HEK293 (cell line): ENCODE results near the gene JPH2.

Source experiments
- CTCF ChIA-PET: fragments of 350-600 bp; formaldehyde crosslinking; extraction: SDS; loops from one replicate; lab custom pipeline; 2021; ENCODE audit warnings: antibody characterized with exemption; lab: Yijun Ruan, JAX
- POLR2A ChIA-PET: fragments of 300-600 bp; formaldehyde crosslinking; extraction: SDS; loops from one replicate; lab custom pipeline; 2020; ENCODE audit warnings: antibody characterized with exemption, inconsistent platforms; lab: Yijun Ruan, JAX
- H3K27ac ChIP-seq: fragments of 200-500 bp; sonication (Bioruptor generic); 2 replicates; pipeline ENCODE4 v1.5.1; 2014; ENCODE audit warnings: low read depth, low read length, control low read depth, inconsistent platforms; ENCODE audit errors: extremely low read depth
- H3K36me3 ChIP-seq, 2 experiments: fragments of 200-500 bp in 1 of 2; sonication (Bioruptor generic) in 1 of 2; 1 replicate in 1 of 2; 2 replicates in 1 of 2; pipeline ENCODE4 v1.5.1; 2014 to 2017; ENCODE audit warnings: inconsistent platforms in 2 of 2, low read length in 2 of 2; ENCODE audit not compliant: control insufficient read depth in 2 of 2, insufficient read depth in 1 of 2
- H3K4me1 ChIP-seq: fragments of 200-500 bp; sonication (Bioruptor generic); 2 replicates; pipeline ENCODE4 v1.5.1; 2014; ENCODE audit warnings: mild to moderate bottlenecking, low read length, inconsistent platforms; ENCODE audit not compliant: control insufficient read depth, insufficient read depth
- H3K4me3 ChIP-seq: 2 replicates; pipeline ENCODE4 v1.5.1; 2011; ENCODE audit warnings: low read depth, mild to moderate bottlenecking, control low read depth, low read length, moderate library complexity
- H3K9me3 ChIP-seq: fragments of 200-500 bp; sonication (Bioruptor generic); 2 replicates; pipeline ENCODE4 v1.5.1; 2014; ENCODE audit warnings: low read depth, low read length, inconsistent platforms; ENCODE audit not compliant: control insufficient read depth, insufficient read depth
- REPIN1 ChIP-seq: fragments of 450-650 bp; formaldehyde crosslinking; IDR thresholded peaks from 2 replicates; pipeline ENCODE4 v1.5.1; 2017; ENCODE audit warnings: missing biosample characterization, missing genetic modification characterization, low read depth
- SCRT2 ChIP-seq: fragments of 450-650 bp; formaldehyde crosslinking; IDR thresholded peaks from 2 replicates; pipeline ENCODE4 v1.5.1; 2016; ENCODE audit warnings: missing biosample characterization, missing genetic modification characterization
- WT1 ChIP-seq: fragments of 450-650 bp; formaldehyde crosslinking; IDR thresholded peaks from 2 replicates; pipeline ENCODE4 v1.5.1; 2016; ENCODE audit warnings: missing biosample characterization, missing genetic modification characterization
- ZBTB17 ChIP-seq: fragments of 450-650 bp; formaldehyde crosslinking; IDR thresholded peaks from 2 replicates; pipeline ENCODE4 v1.5.1; 2016; ENCODE audit warnings: missing biosample characterization, missing genetic modification characterization
- ZFP37 ChIP-seq: fragments of 450-650 bp; formaldehyde crosslinking; IDR thresholded peaks from 2 replicates; pipeline ENCODE4 v1.5.1; 2016; ENCODE audit warnings: missing biosample characterization, missing genetic modification characterization
- ZNF266 ChIP-seq: fragments of 450-650 bp; formaldehyde crosslinking; IDR thresholded peaks from 2 replicates; pipeline ENCODE4 v1.5.1; 2016; ENCODE audit warnings: missing biosample characterization, missing genetic modification characterization, low read depth
- ZNF341 ChIP-seq: fragments of 450-650 bp; formaldehyde crosslinking; IDR thresholded peaks from 2 replicates; pipeline ENCODE4; 2016; ENCODE audit warnings: low read depth, missing biosample characterization, missing genetic modification characterization
- ZNF600 ChIP-seq: fragments of 450-650 bp; formaldehyde crosslinking; IDR thresholded peaks from 2 replicates; pipeline ENCODE4 v1.5.1; 2016; ENCODE audit warnings: missing biosample characterization, missing genetic modification characterization
- TF ChIP-seq, protein P1 (sequence below): fragments of 450-650 bp; formaldehyde crosslinking; IDR thresholded peaks from 2 replicates; pipeline ENCODE4 v1.5.1; 2016; ENCODE audit warnings: missing biosample characterization, missing genetic modification characterization, low read depth
- TF ChIP-seq, protein P2 (sequence below): fragments of 450-650 bp; formaldehyde crosslinking; IDR thresholded peaks from 2 replicates; pipeline ENCODE4 v1.5.1; 2016; ENCODE audit warnings: missing biosample characterization, missing genetic modification characterization
- TF ChIP-seq, protein P3 (sequence below): fragments of 450-650 bp; IDR thresholded peaks from 2 replicates; pipeline ENCODE4 v1.5.1; 2018; ENCODE audit warnings: missing biosample characterization, mild to moderate bottlenecking, missing genetic modification characterization
- TF ChIP-seq, protein P4 (sequence below): fragments of 450-650 bp; formaldehyde crosslinking; IDR thresholded peaks from 2 replicates; pipeline ENCODE4 v1.5.1; 2016; ENCODE audit warnings: missing biosample characterization, missing genetic modification characterization
- TF ChIP-seq, protein P5 (sequence below): fragments of 450-650 bp; formaldehyde crosslinking; IDR thresholded peaks from 2 replicates; pipeline ENCODE4 v1.5.1; 2016; ENCODE audit warnings: missing biosample characterization, missing genetic modification characterization

The JPH2 gene

DNA sequence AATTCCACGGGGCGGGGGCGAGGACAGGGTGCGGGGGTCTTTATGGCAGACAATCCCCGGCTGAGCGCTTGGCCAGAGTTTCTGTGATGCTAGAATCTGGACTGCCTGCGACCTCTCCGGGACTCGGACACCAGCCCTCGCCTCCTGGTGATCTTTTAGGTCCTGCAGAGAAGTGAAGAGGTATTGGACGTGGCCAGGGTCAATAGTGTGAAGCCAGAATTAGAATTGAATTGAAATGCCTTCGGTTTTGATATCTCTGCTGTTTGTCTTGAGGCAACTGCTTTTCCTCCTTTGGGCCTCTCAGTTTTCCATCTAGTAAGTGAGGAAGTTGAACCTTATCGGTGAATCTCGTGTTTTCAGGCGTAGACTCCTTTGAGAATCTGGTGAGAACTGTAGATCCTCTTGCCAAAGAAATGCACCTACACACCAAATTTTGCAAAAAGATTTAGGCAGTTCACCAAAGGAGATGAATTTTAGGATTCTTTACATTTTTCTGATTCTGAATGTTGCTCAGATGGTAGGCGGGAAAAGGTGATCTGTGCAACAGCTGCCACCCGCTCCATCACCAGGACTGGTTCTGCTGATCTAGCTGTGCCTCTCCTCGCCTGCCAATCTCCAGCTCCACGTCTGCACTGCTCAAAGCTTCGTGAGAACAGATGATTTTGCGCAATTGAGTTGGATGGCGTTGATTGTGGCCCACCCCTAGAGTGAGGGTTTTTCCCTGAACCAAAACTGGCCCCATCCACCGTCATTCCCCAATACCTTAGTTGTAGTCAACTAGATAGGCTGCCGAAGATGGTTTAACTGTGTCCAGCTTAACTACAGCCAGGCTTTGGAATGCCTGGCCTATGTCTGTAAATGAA lies 24.4 kb upstream of the JPH2 start:
- ChIA-PET CTCF (interaction anchor here (0.8 to 8.4 kb wide), 3 partner anchors 100 to 399 kb away, joined by 3 to 187 read pairs (median 168); partner anchors contain the start of gene FITM2), POLR2A (interaction anchor here (1.1 kb wide), 1 partner anchor 45 kb away, joined by 3 read pairs; no protein-coding TSS in a partner anchor)
- no peaks in the 10 kb centered on the region for H3K9me3 ChIP-seq
- H3K36me3 ChIP-seq: peaks cover 1 to 2% of the 10 kb centered on the region in 2 experiments; a peak in 2 of 3 replicates
- TF ChIP-seq, protein P1, sequence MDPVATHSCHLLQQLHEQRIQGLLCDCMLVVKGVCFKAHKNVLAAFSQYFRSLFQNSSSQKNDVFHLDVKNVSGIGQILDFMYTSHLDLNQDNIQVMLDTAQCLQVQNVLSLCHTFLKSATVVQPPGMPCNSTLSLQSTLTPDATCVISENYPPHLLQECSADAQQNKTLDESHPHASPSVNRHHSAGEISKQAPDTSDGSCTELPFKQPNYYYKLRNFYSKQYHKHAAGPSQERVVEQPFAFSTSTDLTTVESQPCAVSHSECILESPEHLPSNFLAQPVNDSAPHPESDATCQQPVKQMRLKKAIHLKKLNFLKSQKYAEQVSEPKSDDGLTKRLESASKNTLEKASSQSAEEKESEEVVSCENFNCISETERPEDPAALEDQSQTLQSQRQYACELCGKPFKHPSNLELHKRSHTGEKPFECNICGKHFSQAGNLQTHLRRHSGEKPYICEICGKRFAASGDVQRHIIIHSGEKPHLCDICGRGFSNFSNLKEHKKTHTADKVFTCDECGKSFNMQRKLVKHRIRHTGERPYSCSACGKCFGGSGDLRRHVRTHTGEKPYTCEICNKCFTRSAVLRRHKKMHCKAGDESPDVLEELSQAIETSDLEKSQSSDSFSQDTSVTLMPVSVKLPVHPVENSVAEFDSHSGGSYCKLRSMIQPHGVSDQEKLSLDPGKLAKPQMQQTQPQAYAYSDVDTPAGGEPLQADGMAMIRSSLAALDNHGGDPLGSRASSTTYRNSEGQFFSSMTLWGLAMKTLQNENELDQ: no peak
- TF ChIP-seq ZNF266 (tag by site-specific recombination): no peak
- TF ChIP-seq SCRT2 (tag by site-specific recombination): peak; percentile 82
- TF ChIP-seq, protein P2, sequence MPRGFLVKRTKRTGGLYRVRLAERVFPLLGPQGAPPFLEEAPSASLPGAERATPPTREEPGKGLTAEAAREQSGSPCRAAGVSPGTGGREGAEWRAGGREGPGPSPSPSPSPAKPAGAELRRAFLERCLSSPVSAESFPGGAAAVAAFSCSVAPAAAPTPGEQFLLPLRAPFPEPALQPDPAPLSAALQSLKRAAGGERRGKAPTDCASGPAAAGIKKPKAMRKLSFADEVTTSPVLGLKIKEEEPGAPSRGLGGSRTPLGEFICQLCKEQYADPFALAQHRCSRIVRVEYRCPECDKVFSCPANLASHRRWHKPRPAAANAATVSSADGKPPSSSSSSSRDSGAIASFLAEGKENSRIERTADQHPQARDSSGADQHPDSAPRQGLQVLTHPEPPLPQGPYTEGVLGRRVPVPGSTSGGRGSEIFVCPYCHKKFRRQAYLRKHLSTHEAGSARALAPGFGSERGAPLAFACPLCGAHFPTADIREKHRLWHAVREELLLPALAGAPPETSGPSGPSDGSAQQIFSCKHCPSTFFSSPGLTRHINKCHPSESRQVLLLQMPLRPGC (tag by site-specific recombination): peak; percentile 39; the same call in 1 of the 2 replicates
- 0 out of 2 replicates have a peak, but pooled peaks have one; percentile 2 for TF ChIP-seq WT1 (tag by site-specific recombination)
- TF ChIP-seq REPIN1: no peak
- TF ChIP-seq, protein P3, sequence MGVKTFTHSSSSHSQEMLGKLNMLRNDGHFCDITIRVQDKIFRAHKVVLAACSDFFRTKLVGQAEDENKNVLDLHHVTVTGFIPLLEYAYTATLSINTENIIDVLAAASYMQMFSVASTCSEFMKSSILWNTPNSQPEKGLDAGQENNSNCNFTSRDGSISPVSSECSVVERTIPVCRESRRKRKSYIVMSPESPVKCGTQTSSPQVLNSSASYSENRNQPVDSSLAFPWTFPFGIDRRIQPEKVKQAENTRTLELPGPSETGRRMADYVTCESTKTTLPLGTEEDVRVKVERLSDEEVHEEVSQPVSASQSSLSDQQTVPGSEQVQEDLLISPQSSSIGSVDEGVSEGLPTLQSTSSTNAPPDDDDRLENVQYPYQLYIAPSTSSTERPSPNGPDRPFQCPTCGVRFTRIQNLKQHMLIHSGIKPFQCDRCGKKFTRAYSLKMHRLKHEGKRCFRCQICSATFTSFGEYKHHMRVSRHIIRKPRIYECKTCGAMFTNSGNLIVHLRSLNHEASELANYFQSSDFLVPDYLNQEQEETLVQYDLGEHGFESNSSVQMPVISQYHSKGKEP (tag by site-specific recombination): 0 out of 2 replicates have a peak, but pooled peaks have one; percentile 7
- TF ChIP-seq, protein P4, sequence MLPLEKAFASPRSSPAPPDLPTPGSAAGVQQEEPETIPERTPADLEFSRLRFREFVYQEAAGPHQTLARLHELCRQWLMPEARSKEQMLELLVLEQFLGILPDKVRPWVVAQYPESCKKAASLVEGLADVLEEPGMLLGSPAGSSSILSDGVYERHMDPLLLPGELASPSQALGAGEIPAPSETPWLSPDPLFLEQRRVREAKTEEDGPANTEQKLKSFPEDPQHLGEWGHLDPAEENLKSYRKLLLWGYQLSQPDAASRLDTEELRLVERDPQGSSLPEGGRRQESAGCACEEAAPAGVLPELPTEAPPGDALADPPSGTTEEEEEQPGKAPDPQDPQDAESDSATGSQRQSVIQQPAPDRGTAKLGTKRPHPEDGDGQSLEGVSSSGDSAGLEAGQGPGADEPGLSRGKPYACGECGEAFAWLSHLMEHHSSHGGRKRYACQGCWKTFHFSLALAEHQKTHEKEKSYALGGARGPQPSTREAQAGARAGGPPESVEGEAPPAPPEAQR (tag by site-specific recombination): 0 out of 2 replicates have a peak, but pooled peaks have one; percentile 47
- TF ChIP-seq ZBTB17 (tag by site-specific recombination): peak; percentile 68
- TF ChIP-seq ZNF341: no peak
- TF ChIP-seq ZNF600 (tag by site-specific recombination): 0 out of 2 replicates have a peak, but pooled peaks have one; percentile 15
- TF ChIP-seq ZFP37 (tag by site-specific recombination): peak; percentile 27; the same call in 1 of the 2 replicates
- TF ChIP-seq, protein P5, sequence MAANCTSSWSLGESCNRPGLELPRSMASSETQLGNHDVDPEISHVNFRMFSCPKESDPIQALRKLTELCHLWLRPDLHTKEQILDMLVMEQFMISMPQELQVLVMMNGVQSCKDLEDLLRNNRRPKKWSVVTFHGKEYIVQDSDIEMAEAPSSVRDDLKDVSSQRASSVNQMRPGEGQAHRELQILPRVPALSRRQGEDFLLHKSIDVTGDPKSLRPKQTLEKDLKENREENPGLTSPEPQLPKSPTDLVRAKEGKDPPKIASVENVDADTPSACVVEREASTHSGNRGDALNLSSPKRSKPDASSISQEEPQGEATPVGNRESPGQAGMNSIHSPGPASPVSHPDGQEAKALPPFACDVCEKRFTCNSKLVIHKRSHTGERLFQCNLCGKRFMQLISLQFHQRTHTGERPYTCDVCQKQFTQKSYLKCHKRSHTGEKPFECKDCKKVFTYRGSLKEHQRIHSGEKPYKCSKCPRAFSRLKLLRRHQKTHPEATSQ (tag by site-specific recombination): no peak
- H3K4me3 ChIP-seq: peak overlapping the region; percentile 80
- peaks cover 22% of the 10 kb centered on the region for H3K4me1 ChIP-seq
- peak overlapping the region; percentile 47; the same call in 1 of the 2 replicates for H3K27ac ChIP-seq
